ENCODE results near the gene FOXO3. TPM values are rescaled to one million over a fixed set of nuclear protein-coding genes. Genes with fewer than 3 reads are reported as not detected.

FOXO3 gene
- total RNA-seq, 1 donor from 2014 or later, result 32.8 TPM

DNA sequence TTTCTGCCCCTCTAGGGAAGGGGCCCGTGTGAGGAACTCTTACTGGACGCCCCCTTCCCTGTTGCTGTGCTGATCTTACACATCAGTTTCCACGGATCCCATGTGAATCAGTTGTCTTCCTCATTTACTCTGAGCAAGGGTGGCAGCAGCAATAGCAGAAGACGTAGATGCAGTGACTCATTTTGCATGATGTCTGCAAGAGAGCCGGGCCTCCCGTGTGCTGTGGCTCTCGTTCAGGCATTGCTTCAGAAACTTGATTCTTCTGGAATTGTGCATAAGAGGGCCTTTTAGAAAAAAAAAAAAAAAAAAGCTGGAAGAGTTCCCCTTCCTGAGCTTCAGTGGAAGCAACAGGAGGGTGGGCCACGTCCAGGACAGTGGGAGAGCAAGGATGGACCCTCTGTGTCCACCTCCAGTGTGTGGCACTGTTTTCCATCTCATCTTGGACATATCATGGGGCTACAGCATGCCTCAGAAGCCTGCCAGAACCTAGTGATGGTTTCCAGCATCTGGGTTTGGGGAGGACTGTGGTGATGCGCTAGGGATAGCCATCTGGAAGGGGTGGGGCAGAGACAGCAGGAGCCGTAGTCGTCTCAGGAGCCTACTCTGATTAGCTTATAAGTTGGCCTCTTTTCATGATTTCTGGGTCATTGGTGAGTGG lies 62.1 kb downstream of the FOXO3 start:
- H3K9me3 Mint-ChIP-seq, result no peaks in the 10 kb centered on the region
- DNase-seq (ENCODE audit: low read depth, low spot score), result no peak
- peaks cover 2% of the 10 kb centered on the region for H3K36me3 Mint-ChIP-seq (ENCODE audit: low read depth)
- H3K27me3 Mint-ChIP-seq (ENCODE audit: low read depth), result no peaks in the 10 kb centered on the region
- peaks cover 36% of the 10 kb centered on the region for H3K4me1 Mint-ChIP-seq
- TF ChIP-seq, protein P1, sequence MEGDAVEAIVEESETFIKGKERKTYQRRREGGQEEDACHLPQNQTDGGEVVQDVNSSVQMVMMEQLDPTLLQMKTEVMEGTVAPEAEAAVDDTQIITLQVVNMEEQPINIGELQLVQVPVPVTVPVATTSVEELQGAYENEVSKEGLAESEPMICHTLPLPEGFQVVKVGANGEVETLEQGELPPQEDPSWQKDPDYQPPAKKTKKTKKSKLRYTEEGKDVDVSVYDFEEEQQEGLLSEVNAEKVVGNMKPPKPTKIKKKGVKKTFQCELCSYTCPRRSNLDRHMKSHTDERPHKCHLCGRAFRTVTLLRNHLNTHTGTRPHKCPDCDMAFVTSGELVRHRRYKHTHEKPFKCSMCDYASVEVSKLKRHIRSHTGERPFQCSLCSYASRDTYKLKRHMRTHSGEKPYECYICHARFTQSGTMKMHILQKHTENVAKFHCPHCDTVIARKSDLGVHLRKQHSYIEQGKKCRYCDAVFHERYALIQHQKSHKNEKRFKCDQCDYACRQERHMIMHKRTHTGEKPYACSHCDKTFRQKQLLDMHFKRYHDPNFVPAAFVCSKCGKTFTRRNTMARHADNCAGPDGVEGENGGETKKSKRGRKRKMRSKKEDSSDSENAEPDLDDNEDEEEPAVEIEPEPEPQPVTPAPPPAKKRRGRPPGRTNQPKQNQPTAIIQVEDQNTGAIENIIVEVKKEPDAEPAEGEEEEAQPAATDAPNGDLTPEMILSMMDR (conservative IDR thresholded peaks at IDR 0.05), result no peak
- peak overlapping the region; percentile 93 for H3K27ac Mint-ChIP-seq (ENCODE audit: unreplicated experiment)
- H3K4me3 Mint-ChIP-seq, result no peak overlapping the region

DNA sequence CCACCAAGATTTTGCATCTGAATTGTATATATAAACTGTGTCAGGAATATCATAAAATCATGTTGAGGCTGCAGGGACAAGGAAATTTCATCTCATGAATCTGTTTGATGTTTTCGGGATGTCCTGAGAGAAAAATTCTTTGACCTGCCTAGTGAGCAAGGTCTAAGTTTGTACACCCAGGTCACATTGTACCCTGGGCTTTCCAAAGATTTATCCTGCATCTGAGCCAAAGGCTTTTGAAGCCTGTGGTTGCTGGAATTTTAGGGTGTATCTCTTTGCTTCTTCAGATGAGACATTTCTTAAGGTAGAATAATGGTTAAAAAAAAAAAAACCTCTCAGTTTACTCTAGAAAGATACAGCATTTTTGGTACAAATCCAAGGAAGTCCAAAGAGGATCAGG lies 63.3 kb downstream of the FOXO3 start:
- Mint-ChIP-seq H3K27me3 (ENCODE audit: low read depth) (no peaks in the 10 kb centered on the region), H3K4me1 (peaks cover 43% of the 10 kb centered on the region), H3K4me3 (no peak overlapping the region), H3K36me3 (ENCODE audit: low read depth) (peaks cover 2% of the 10 kb centered on the region), H3K9me3 (no peaks in the 10 kb centered on the region), H3K27ac (ENCODE audit: unreplicated experiment) (no peak overlapping the region)
- TF ChIP-seq, protein P1 (conservative IDR thresholded peaks at IDR 0.05), result no peak
- no peak for DNase-seq (ENCODE audit: low read depth, low spot score)

GRCh38 chr6:108625581-108625980 lies 64.9 kb downstream of the FOXO3 start:
- Mint-ChIP-seq H3K27ac (ENCODE audit: unreplicated experiment) (no peak overlapping the region), H3K36me3 (ENCODE audit: low read depth) (peaks cover 2% of the 10 kb centered on the region), H3K4me3 (no peak overlapping the region), H3K4me1 (peaks cover 54% of the 10 kb centered on the region), H3K27me3 (ENCODE audit: low read depth) (peaks cover 5% of the 10 kb centered on the region), H3K9me3 (no peaks in the 10 kb centered on the region)
- TF ChIP-seq, protein P1 (conservative IDR thresholded peaks at IDR 0.05), result no peak
- DNase-seq (ENCODE audit: low read depth, low spot score), result no peak

DNA sequence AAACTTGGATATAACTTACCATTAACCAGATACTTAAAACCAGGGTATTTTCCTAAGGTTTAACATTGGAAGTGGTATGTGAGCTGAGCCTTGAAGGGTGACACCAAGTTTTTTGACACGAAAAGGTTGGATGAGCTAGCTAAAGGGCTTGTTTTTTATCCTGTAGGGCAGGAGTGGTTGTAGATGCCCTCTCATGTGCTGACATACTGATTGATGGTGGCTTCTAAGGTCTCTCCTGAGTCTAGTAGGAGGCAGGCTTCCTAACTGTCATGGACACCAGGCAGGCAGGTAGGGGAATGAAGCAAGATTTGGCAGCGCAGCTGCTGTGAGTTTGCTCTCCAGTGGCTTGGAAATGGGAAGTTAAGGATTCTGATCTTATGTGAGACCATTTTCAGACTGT lies 66.1 kb downstream of the FOXO3 start:
- TF ChIP-seq, protein P1 (conservative IDR thresholded peaks at IDR 0.05), result no peak
- Mint-ChIP-seq H3K4me1 (peaks cover 55% of the 10 kb centered on the region), H3K27me3 (ENCODE audit: low read depth) (peaks cover 5% of the 10 kb centered on the region), H3K36me3 (ENCODE audit: low read depth) (peaks cover 2% of the 10 kb centered on the region), H3K27ac (ENCODE audit: unreplicated experiment) (no peak overlapping the region), H3K4me3 (no peak overlapping the region), H3K9me3 (no peaks in the 10 kb centered on the region)
- DNase-seq (ENCODE audit: low read depth, low spot score), result no peak

DNA sequence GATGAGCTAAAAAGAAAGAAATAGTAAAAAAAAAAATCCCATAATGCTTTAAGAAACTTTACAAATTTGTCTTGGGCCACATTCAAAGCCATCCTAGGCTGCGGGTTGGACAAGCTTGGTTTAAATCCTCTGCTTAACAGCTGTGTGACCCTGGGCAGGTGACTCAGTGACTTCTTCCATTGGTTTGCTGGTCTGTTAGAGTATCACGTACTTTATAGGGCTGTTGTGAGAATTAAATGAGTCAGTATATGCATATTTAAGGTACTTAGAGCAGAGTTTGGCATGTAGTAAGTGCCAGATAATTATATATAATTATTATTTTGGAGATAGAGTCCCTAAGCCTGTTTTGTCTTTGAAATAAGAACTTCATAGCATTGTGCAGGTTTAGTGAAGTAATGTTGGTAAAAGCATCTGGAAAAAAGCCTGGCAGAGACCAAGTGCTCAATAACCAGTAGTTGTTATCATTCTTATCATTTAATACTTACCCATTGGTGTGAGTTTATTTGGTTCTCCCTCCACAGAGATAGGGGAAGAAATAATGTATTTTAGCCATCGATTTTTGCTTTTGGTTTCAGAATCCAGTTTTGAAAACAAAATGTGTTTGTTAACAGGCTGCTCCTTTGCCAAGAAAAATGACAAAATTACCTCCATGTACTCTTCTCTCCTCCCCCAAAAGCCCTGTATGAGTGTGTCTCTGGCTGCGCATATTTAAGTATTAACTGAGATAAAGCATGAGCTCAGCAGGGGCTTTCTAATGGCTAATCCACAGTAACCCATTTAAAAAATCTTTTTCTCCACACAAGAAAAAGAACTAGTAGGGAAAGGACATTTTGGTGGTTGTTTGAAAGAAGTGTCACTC lies 67.2 kb downstream of the FOXO3 start:
- Mint-ChIP-seq H3K36me3 (ENCODE audit: low read depth) (no peaks in the 10 kb centered on the region), H3K4me1 (peaks cover 56% of the 10 kb centered on the region), H3K27ac (ENCODE audit: unreplicated experiment) (peak overlapping the region; percentile 76)

More for the DNA sequence above, 67.2 kb downstream of the FOXO3 start:
- TF ChIP-seq, protein P1 (conservative IDR thresholded peaks at IDR 0.05), result no peak
- Mint-ChIP-seq H3K4me3 (no peak overlapping the region), H3K27me3 (ENCODE audit: low read depth) (peaks cover 5% of the 10 kb centered on the region), H3K9me3 (no peaks in the 10 kb centered on the region)
- DNase-seq (ENCODE audit: low read depth, low spot score), result no peak
